A549 (cell line): ENCODE measurements around the gene S100A8.

Source experiments
- CHD4 ChIP-seq: fragments of 200-600 bp; sonication (generic); IDR thresholded peaks from 2 replicates; pipeline ENCODE4 v1.6.1; 2016; ENCODE audit warnings: antibody characterized with exemption, mild to moderate bottlenecking, borderline replicate concordance
- CTCF ChIP-seq: fragments of >200 bp; sonication (Bioruptor Twin); formaldehyde crosslinking; IDR thresholded peaks from 3 replicates; pipeline ENCODE4 v1.5.1; 2016
- HOXA7 ChIP-seq: fragments of 250-450 bp; sonication (Bioruptor Pico); IDR thresholded peaks from 2 replicates; pipeline ENCODE4 v1.5.0; 2020; ENCODE audit warnings: mild to moderate bottlenecking, moderate library complexity
- JUN ChIP-seq, 2 experiments: fragments of >200 bp; sonication (Bioruptor Twin); formaldehyde crosslinking; IDR thresholded peaks; 2 replicates in 1 of 2; 3 replicates in 1 of 2; pipeline ENCODE4 v1.6.1; 2016 to 2017
- KDM5A ChIP-seq: fragments of 200-600 bp; sonication (generic); IDR thresholded peaks from 2 replicates; pipeline ENCODE4 v1.6.1; 2016; ENCODE audit warnings: antibody characterized with exemption, mild to moderate bottlenecking
- POLR2A ChIP-seq: IDR thresholded peaks from 2 replicates; pipeline ENCODE4 v1.6.1; 2012; ENCODE audit warnings: mild to moderate bottlenecking, low read length
- RAD21 ChIP-seq, 2 experiments: fragments of >200 bp in 1 of 2; sonication (Bioruptor Twin) in 1 of 2; formaldehyde crosslinking in 1 of 2; IDR thresholded peaks in 1 of 2; conservative IDR thresholded peaks in 1 of 2; 2 replicates in 1 of 2; 3 replicates in 1 of 2; pipeline ENCODE4 v1.6.1; 2012 to 2018; ENCODE audit warnings: inconsistent platforms in 1 of 2

DNA sequence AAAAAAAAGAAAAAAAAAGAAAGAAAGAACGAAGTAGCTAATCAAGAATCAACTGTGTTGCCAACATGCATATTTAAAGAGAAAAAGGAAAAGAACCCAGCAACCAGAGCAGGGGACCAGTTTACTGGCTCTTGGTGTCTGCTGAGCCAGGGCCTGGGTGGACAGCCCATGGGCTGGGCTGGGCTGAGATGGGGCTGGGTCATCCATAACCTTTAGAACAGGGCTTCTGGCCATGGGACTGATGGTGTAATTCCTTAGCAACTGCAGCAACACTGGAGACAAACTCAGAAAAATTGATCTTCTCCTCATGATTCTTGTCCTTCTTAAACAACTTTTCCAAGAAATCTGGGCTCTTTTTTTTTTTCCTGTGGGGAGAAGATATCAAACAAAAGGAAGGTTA is 35.9 kb upstream of the S100A8 start:
- no peak for TF ChIP-seq CTCF
- no peak for TF ChIP-seq CHD4
- no peak for TF ChIP-seq HOXA7 (CRISPR knock-in tag)
- TF ChIP-seq RAD21 (conservative IDR thresholded peaks at IDR 0.05 in 1 of 2, IDR thresholded peaks at IDR 0.05 in 1 of 2): no peak
- TF ChIP-seq JUN (IDR thresholded peaks at IDR 0.05): no peak
- no peak for TF ChIP-seq KDM5A
- no peak for TF ChIP-seq POLR2A
